Measurements from ENCODE around the gene ADI1.

The ADI1 gene

GRCh38 chr2:3479430-3480320, 39.7 kb downstream of the ADI1 start:
- DNase-seq: no peak

DNA sequence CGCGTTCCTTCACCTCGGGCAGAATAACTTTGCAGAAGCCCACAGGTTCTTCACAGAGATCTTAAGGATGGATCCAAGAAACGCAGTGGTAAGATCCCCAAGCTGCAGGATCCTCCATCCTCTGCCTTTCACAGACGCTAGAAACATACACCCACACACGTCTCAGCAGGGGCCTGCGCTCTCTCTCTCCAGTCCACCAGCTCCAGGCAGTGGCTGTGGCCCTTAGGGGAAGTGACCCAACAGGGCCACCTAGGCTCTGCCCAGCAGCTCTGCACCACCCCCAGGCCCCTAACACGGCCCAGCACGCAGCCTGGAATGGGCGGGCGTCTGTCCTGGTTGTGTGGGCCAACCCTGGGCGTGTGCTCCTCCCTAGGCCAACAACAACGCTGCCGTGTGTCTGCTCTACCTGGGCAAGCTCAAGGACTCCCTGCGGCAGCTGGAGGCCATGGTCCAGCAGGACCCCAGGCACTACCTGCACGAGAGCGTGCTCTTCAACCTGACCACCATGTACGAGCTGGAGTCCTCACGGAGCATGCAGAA, 40.4 kb downstream of the ADI1 start:
- DNase-seq: no peak

DNA sequence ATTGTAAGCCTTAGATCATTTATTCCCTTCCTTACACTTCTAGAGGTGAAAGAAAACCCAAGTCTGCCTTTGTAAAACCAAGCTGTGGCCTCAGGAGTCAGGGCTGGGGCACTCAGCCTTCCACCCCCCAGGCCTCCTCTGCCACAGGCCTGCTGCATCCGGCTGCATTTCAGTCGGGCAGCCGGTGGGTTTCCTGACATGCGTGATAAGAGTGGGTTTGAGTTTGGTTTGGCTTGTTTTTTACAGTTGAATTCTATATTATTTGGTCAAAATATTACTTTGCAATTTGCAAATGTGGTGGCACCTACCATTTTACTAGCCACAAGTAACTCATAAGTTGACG, 42.4 kb downstream of the ADI1 start:
- DNase-seq: no peak

- DNase-seq: no peak
Measured at GRCh38 chr2:3476321-3476984, 42.9 kb downstream of the ADI1 start.

GRCh38 chr2:3475771-3476170, 43.6 kb downstream of the ADI1 start:
- DNase-seq: no peak

DNA sequence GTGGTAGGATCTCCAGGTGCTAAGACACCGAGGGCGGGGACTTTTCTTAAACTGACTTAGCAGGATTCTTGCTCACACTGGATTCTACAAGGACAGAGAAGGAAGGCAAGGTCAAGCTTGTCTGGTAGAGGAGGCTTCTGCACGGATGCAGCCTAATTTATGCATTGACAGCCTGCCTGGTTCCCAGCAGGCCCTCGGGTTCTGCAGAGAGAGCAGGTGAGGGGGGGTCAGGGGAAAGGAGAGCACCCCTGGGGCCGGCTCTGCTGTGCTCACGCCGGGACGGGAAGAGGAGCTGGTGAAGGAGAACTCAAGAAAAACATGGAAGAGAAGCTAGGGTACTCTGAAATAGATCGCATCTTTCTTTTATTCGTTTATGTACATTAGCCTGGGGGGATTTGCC, 46.4 kb downstream of the ADI1 start:
- DNase-seq: no peak

DNA sequence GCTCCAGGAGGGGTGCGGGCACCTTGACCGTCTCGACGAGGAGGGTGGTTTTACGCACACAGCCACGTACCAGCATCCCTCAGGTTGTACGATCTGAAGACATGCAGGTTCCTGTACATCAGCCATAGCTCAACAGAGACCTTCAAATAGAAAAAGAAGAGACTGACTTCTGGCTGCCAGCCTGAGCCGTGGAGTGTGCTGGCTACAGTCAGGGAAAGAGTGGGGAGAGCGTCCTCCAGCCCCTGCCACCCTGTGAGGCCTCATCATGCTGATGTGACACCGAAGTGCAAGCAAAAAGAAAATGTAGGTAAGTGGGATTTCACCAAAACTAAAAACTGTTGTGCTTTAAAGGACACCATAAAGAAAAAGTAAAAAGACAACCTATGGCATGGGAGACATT, 47.0 kb downstream of the ADI1 start:
- no peak for DNase-seq

DNA sequence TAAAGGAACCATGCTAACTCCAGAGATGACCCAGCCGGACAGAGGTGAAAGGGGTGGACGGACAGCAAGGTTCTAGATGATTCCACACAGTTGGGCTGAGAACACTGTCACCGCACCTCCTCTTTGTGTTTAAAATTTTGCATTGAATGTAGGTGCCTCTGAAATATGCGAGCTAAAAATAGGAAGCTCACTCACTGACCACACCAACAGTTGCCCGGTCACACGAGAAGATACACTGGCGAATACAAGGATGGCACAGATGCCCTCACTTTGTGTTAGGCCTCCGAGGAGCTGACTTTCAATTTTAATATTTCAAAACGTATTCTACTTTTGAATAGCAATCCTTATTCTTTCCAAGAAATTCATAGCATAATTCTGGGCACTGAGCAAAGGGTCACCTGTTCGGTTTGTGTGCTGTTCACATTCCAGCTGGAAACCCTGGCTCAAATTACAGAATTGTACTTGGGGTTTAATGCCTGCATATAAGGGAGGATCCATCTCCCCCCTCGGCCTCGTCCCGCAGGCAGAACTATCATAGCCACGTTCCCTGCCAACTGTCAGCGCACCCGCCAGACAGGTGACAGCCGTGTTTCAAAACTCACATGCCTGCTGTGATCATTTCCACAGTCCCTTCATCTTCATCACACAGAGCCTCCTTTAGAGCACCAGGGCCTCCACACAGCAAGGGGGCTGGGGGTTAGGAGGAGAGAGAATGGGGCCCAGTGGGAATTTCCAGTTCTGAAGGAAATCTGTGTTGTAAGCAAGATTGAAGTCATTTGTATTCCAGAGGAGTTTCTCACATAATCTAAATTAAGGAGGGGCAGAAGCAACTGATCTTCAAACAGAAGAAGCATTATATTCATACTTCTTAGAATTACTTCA, 48.2 kb downstream of the ADI1 start:
- no peak for DNase-seq

DNA sequence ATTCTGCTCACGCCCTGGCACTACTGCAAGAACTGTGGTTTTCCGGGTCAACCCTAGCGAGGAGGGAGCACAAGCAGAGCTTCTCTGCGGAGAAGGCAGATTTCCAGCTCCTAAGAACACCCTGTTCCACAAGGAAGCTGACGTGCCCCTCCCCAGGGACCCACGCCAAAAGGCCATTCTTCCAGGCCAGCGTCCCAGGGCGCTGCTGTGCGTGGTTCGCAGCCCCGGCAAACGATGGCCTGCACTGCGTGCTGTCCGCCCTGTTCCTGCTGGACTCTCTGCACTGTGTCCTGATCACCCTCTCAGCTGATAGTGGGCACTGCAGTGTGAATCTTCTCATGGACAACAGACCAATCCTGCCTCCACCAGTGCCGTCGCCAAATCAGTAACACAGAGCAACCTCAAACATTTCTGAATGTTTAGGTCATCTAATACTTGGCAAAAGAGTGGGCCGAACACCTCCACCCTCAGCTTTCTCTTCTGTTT, 49.1 kb downstream of the ADI1 start:
- DNase-seq: no peak

- DNase-seq: no peak
Measured at GRCh38 chr2:3469486-3469885, 49.8 kb downstream of the ADI1 start.

DNA sequence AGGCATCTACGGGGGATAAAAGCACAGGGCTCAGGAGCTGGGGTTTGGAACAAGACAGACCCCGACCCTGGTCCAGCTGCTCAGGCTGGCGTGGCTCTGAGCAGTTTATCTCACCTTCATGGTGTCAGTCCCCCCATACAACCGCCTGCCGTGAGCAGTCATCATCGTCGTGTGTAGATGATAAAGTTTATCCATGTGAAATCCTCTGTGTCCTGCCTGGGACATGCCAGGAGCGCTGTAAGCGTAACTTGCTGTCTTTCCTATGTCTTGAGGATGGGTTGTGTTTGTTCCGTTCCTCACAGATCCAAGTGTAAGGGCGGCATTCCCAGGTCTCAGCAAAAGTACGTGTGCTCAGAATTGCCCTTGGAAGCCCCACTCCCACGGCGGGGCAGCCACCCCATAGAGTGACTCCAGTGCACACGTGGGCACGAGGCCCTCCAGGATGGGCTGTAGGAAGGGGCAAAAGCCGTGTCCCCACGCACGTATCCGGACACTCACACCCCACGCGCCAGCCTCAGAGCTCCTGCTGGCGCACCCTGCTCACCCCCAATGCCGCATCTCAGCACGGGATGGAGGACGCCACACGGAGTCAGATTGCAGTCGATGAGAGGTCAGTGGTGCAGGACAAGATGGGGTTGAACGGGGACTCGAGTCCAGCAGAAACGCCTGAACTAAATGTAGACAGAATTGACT, 50.9 kb downstream of the ADI1 start:
- DNase-seq: no peak

DNA sequence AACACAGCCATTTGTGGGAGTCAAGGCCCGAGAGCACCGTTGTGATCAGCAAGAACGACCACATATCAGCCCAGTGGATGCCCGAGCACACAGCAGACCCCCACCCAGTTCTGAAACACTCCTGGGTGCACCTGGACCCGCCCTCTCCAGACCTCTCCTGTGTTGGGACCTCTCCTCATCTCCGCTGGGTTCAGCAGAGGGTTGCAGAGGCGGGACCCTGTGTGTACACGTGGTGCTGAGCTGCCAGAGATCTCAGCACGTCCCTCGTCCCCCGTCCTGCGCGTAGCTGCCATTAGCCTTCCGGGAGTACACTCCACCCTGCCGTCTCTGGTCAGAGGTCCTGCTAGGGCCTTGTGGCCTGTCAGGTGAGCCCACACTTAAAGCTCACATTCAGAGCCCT, 51.7 kb downstream of the ADI1 start:
- DNase-seq: no peak

DNA sequence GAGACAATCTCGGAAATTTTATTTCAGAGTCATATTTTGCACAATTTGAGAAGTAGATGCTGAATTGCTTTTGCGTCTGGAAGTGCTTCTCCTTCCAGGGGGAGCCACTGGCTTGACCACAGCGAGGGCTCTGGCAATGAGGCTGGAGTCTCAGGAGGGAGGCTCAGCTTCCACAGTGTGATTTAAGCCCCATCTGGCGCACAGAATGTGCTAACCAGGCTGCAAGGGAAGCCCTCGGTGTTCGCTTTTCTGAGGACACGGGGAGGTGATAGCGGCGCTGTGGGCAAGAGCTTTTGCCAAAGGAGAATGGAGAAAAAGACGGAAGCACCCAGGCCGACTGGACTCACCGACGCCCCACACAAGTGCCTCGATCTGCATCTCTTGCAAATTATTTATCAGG, 52.4 kb downstream of the ADI1 start:
- no peak for DNase-seq

GRCh38 chr2:3466482-3466863, 52.9 kb downstream of the ADI1 start:
- no peak for DNase-seq

GRCh38 chr2:3465844-3466481, 53.4 kb downstream of the ADI1 start:
- no peak for DNase-seq

DNA sequence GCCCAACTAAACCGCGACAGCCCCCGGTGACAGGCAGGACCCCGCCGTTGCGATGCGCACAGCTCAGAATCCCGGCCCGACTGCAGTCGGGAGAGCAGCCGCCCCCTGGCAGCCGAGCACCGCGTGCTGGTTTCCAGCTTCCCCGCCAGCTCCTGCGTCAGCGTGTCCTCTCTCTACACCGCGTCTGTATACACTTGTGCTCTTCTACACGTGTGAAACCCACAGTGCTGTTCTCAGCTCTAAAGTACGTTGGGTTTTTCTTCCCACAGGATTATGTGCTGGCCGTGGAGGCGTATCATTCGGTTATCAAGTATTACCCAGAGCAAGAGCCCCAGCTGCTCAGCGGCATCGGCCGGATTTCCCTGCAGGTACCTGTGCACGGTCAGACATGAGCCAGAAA, 54.0 kb downstream of the ADI1 start:
- no peak for DNase-seq

GRCh38 chr2:3464401-3465005, 54.8 kb downstream of the ADI1 start:
- no peak for DNase-seq

DNA sequence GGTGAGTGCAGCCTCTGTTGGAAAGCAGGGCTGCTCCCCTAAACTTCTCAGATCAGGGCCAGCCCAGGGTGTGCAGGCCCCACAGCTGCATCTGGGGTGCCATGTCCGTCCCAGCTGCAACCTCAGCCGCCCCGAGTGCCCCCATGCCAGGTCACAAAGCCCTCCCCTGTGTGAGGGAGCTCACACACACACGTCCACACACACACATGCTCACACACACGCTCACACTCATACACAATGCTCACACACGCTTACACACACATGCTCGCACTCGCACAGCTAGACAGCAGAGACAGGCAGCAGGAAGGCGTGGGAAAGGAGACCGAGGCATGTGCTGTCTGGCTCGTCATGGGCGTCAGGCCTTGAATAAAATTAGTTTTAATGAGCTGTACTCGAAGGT, 55.4 kb downstream of the ADI1 start:
- no peak for DNase-seq

- DNase-seq: no peak
Measured at GRCh38 chr2:3463186-3463835, 56.0 kb downstream of the ADI1 start.

DNA sequence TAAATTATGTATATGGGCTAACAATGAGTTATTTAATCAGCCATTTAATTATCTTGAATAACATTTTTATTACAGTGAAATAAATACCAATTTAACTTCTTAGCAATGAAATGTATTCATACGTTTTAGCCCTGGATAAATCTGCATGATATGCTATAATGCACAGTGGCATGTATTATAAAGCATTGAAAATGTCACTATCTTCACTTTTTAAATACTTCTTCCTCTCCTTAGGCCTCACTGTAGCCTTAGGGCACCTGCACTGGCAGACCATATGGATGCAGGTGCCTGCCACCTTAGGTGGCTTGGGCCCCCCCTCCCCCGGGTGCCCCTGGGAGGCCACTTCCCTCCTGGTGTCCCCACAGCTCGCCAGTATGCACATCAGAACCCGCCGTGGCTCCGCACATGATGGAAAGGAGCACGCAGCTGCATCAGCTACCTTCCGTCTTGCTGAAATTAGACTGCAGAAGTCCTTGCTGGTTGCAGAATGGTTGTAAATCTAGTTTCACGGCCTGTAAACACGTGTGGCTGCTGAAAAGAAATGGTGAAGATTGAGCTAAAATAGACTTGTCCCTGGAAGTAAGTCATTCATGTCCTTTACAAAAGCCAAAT, 56.7 kb downstream of the ADI1 start:
- DNase-seq: no peak
